A673 (cell line): Measurements from ENCODE around the gene NR6A1. TPM values are rescaled to one million over a fixed set of nuclear protein-coding genes. Genes with fewer than 3 reads are reported as not detected.

Experiments
- BruUV-seq: library from RNA; stranded (reverse); fragments of 400-500 nt; replicated peaks from 2 replicates; lab custom pipeline; 2021; lab: Mats Ljungman, UMichigan
- CTCF ChIA-PET: fragments of 300-600 bp; sonication (Branson Sonifier 250); formaldehyde crosslinking; loops from one replicate; lab custom pipeline; 2022; ENCODE audit warnings: antibody characterized with exemption; lab: Charles Lee
- POLR2A ChIA-PET: fragments of 300-600 bp; sonication (Branson Sonifier 250); formaldehyde crosslinking; loops from one replicate; lab custom pipeline; 2022; ENCODE audit warnings: antibody characterized with exemption; ENCODE audit not compliant: low non-redundant PET; lab: Charles Lee
- DNase-seq: peaks from one replicate; pipeline ENCODE4 v3.0.0-alpha.2; 2015; ENCODE audit warnings: low spot score
- H3K27ac ChIP-seq: fragments of 200-600 bp; sonication (generic); 2 replicates; pipeline ENCODE4 v1.5.1; 2016; ENCODE audit warnings: mixed run types, low read depth, mild to moderate bottlenecking, mixed read lengths, antibody characterized with exemption, low read length; ENCODE audit not compliant: poor library complexity, severe bottlenecking
- H3K27me3 ChIP-seq: fragments of 200-600 bp; sonication (generic); replicated peaks from 2 replicates; pipeline ENCODE4 v1.6.1; 2017; ENCODE audit warnings: mixed run types, low read depth, mild to moderate bottlenecking, mixed read lengths, antibody characterized with exemption, low read length; ENCODE audit not compliant: insufficient read depth, poor library complexity
- H3K36me3 ChIP-seq: fragments of 200-600 bp; sonication (generic); 2 replicates; pipeline ENCODE4 v1.6.1; 2016; ENCODE audit warnings: mixed run types, mild to moderate bottlenecking, mixed read lengths, antibody characterized with exemption, low read length; ENCODE audit not compliant: insufficient read depth, poor library complexity, severe bottlenecking
- H3K4me1 ChIP-seq: fragments of 200-600 bp; sonication (generic); 2 replicates; pipeline ENCODE4 v1.6.1; 2017; ENCODE audit warnings: mixed run types, mild to moderate bottlenecking, mixed read lengths, antibody characterized with exemption, low read length; ENCODE audit not compliant: insufficient read depth, poor library complexity, severe bottlenecking
- H3K4me3 ChIP-seq: fragments of 200-600 bp; sonication (generic); 2 replicates; pipeline ENCODE4 v1.5.1; 2016; ENCODE audit warnings: low read depth, mixed run types, mild to moderate bottlenecking, mixed read lengths, low read length; ENCODE audit not compliant: poor library complexity, severe bottlenecking
- H3K9me3 ChIP-seq: fragments of 200-600 bp; sonication (generic); 2 replicates; pipeline ENCODE4 v1.6.1; 2016; ENCODE audit warnings: mixed run types, low read depth, mild to moderate bottlenecking, mixed read lengths, antibody characterized with exemption, low read length; ENCODE audit not compliant: poor library complexity, severe bottlenecking
- CTCF ChIP-seq: fragments of 300-800, 200-600 bp; sonication (generic); conservative IDR thresholded peaks from 2 replicates; pipeline ENCODE4 v1.5.1; 2017; ENCODE audit warnings: low read depth, mild to moderate bottlenecking, antibody characterized with exemption, low read length, moderate library complexity, mixed read lengths
- EZH2 ChIP-seq: fragments of 200-600 bp; sonication (generic); IDR thresholded peaks from 2 replicates; pipeline ENCODE4 v1.6.1; 2017; ENCODE audit warnings: borderline replicate concordance, low read depth, mild to moderate bottlenecking, mixed read lengths, antibody characterized with exemption, low read length; ENCODE audit not compliant: poor library complexity, severe bottlenecking
- intact Hi-C: fragments of 100-400 bp; cut with micrococcal nuclease; formaldehyde crosslinking; loops from one replicate; pipeline ENCODE4 v1.10.0; 2022; ENCODE audit not compliant: unreplicated experiment
- total RNA-seq: library from RNA; stranded (reverse); gene quantifications from 2 replicates; pipeline ENCODE4 v1.2.3, GENCODE V29; 2021

The NR6A1 gene
- total RNA-seq, 1 experiment from 2014 or later, result 5.3 TPM

- POLR2A ChIA-PET, result no interaction called here
These were observed 43.0 kb upstream of the NR6A1 start for GRCh38 chr9:124814164-124814535.

GRCh38 chr9:124813501-124814163 is 42.5 kb upstream of the NR6A1 start:
- ChIA-PET POLR2A (no interaction called here), CTCF (no interaction called here)
- H3K9me3 ChIP-seq, result no peaks in the 10 kb centered on the region
- no peaks in the 10 kb centered on the region for H3K4me1 ChIP-seq
- no peak overlapping the region for H3K27ac ChIP-seq
- H3K36me3 ChIP-seq, result no peaks in the 10 kb centered on the region
- no peak overlapping the region for H3K4me3 ChIP-seq
- H3K27me3 ChIP-seq, result no peaks in the 10 kb centered on the region
- TF ChIP-seq EZH2, result no peak
- TF ChIP-seq CTCF, result no peak
- intact Hi-C loops, result no loop called here
- no peak for DNase-seq
- no TSS peak for BruUV-seq

More at GRCh38 chr9:124814164-124814535, 43.0 kb upstream of the NR6A1 start:
- BruUV-seq, result no TSS peak
- no peaks in the 10 kb centered on the region for H3K27me3 ChIP-seq
- H3K9me3 ChIP-seq, result no peaks in the 10 kb centered on the region
- no peaks in the 10 kb centered on the region for H3K4me1 ChIP-seq
- H3K36me3 ChIP-seq, result no peaks in the 10 kb centered on the region
- intact Hi-C loops, result no loop called here
- no peak for DNase-seq
- H3K27ac ChIP-seq, result no peak overlapping the region
- no peak overlapping the region for H3K4me3 ChIP-seq
- CTCF ChIA-PET, result no interaction called here
- no peak for TF ChIP-seq EZH2
- TF ChIP-seq CTCF, result no peak

GRCh38 chr9:124813041-124813440 is 41.9 kb upstream of the NR6A1 start:
- Histone ChIP-seq H3K9me3 (no peaks in the 10 kb centered on the region), H3K4me1 (no peaks in the 10 kb centered on the region), H3K4me3 (no peak overlapping the region), H3K36me3 (no peaks in the 10 kb centered on the region), H3K27me3 (no peaks in the 10 kb centered on the region), H3K27ac (no peak overlapping the region)
- ChIA-PET CTCF (no interaction called here), POLR2A (no interaction called here)
- no peak for TF ChIP-seq CTCF
- no peak for TF ChIP-seq EZH2
- DNase-seq, result no peak
- no TSS peak for BruUV-seq
- intact Hi-C loops, result no loop called here
